ENCODE measurements around the gene PTGFRN.
"Not testable (repeated sequence)": the region's sequence is repeated elsewhere in the genome, so short reads cannot be mapped to it uniquely, and the experiment has no call there.

PTGFRN gene

DNA sequence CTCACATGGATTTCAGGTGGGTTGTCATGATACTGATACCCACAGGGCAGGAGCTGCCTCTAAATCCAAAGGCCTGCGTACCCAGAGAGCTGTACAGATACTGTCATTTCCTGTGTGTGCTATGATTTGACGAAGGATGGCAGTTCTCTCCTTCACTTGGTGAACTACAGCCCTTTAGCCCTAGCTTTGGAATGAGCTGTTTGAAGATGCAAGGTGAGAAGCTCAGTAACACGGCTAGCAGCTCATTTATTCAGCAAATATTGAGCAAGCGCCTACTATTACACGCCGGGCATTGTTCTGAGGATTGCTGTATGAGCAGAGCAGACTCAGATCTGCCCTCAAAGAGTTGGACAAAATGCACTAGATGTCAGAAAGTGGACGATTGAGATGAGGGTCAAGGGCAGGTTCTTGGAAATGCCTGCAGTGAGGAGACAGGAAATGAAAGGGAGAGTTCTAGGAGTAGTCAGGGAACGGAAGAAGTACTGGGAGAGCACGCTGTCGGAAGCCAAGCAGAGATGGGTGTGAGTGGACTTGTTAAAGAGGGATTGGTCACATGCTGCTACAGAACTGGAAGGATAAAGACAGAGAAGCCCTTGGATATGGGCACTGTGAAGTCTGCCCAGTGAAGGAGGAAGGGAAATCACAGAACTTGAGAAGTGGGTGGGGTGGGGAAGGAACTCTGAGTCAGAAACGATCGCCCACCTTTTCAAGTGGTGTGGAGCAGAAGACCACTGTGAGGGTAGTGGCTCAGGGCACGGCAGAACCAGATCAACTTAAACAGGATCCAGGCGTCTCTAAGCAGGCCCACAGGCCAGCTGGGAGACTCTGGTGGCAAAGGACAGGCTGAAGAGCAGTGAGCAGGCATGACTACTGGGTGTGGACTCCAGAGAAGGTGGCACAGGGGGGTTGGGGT is 7.1 kb downstream of the PTGFRN start:
- no peak for DNase-seq

- DNase-seq = no peak
Measured at GRCh38 chr1:116918714-116919357, 9.1 kb downstream of the PTGFRN start.

GRCh38 chr1:116919802-116920201 is 10.1 kb downstream of the PTGFRN start:
- DNase-seq = no peak

GRCh38 chr1:116920211-116920610 is 10.5 kb downstream of the PTGFRN start:
- no peak for DNase-seq

- DNase-seq = no peak
Measured at GRCh38 chr1:116921301-116921885, 11.7 kb downstream of the PTGFRN start.

DNA sequence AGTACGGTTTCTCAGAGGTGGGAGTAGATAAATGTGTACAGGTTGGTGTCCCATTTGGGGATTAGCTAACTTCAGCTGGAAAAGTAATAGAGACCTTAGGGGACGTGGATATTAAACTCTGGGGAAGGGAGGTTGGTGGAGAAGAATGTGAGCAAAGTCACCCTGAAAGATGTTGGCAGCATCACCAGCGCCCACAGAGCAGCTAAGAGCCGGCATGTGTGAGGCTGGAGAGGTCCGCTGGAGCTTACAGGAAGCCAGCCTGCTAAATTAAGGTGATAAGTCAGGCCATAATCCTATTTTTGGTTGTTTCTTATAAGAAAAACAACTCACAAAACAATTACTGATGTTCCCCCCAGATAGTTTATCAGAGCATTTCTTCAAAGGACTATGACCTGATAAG is 12.2 kb downstream of the PTGFRN start:
- DNase-seq = no peak

GRCh38 chr1:116923421-116923820 is 13.7 kb downstream of the PTGFRN start:
- no peak for DNase-seq

- DNase-seq = no peak
Measured at GRCh38 chr1:116927049-116927798, 17.5 kb downstream of the PTGFRN start.

DNA sequence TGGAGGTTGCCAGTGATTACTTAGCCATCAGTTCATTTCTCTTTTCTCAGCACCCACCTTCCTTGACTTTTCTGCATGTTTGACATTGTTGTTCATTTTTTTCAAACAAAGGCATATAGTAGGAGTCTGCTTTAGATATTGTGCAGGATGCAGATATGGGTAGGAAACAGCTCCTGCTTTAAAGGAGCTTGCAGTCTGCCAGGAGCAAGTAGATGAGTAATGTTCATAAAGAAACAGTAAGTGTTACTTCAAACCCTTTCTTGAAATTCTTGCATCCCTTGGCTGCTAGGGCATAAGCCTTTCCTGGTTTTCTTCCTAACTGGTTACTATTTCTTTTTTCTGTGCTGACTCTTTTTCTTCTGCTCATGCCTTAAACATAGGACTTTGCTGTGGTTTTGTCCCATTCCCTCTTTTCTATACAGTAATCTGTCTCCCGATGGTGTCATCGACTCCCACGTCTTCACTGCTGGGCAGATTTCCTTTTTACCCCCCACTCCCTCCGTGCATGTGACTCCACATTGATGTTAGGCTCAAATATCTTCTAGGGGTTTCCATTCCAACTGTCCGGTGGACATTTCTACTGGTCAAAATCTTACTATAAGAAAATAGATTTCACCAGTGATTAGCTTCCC is 20.4 kb downstream of the PTGFRN start:
- DNase-seq = no peak

GRCh38 chr1:116931016-116931918 is 21.6 kb downstream of the PTGFRN start:
- DNase-seq = no peak

DNA sequence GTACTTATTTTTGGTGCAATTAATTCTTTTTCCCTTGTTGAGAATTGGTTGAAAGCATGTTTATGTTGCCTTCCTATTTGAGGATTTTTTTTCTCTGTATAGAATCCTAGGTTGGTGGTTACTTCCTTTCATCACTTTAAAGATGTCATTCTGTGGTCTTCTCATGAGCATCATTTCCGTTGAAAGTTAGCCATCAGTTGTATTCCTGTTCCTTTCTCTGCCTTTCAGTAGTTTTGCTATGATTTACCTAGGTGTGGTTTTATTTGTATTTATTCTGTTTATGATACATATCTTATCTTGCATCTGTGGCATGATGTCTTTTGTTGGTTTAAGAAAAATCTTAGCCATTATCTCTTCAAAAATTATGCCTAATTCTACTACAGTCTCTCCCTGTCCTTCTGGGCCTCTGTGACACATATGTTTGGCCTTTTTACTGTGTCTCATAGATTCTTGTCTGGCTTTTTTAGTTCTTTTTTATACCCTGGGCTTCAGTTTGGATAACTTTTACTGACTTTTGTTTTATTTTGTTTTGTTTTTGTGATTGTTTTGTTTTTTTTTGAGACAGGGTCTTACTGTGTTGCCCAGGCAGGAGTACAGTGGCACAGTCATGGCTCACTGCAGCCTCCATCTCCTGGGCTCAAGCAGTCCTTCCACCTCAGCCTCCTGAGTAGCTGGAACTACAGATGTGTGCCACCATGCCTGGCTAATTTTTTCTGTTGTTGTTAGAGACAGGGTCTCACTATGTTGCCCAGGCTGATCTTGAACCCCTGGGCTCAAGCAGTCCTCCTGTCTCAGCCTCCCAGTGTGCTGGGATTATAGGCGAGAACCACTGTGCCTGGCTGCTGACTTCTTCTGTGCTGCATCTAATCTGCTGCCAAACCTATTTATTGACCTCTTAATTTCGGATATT is 24.1 kb downstream of the PTGFRN start:
- no peak for DNase-seq

GRCh38 chr1:116934586-116935207 is 25.0 kb downstream of the PTGFRN start:
- DNase-seq = no peak

GRCh38 chr1:116938216-116938615 is 28.5 kb downstream of the PTGFRN start:
- no peak for DNase-seq

- not testable (repeated sequence) for DNase-seq
Measured at GRCh38 chr1:116939780-116940543, 30.2 kb downstream of the PTGFRN start.

- DNase-seq = no peak
Measured at GRCh38 chr1:116940814-116941599, 31.3 kb downstream of the PTGFRN start.

DNA sequence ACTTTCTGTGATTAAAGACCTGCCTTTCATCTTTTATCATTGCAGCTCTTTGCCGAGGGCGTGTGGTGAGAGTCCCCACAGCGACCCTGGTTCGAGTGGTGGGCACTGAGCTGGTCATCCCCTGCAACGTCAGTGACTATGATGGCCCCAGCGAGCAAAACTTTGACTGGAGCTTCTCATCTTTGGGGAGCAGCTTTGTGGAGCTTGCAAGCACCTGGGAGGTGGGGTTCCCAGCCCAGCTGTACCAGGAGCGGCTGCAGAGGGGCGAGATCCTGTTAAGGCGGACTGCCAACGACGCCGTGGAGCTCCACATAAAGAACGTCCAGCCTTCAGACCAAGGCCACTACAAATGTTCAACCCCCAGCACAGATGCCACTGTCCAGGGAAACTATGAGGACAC is 32.0 kb downstream of the PTGFRN start:
- no peak for DNase-seq

DNA sequence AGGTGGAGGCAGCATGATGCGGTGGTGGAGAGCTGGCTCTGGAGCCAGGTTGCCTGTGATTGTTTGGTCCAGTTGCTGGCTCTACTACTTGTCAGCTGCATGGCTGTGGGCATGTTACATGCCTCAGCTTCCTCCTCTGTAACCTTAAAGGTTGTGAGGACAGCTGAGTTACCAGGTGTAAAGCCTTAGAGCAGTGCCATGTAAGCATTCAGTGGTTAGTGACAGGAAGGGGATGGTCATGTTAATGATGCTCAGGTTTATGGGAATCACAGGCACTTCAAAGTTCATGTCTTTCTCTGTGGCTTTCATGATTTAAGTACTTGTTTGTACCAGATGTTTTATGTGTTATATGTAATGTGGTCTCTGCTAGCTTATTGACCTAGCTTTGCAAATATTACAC is 32.6 kb downstream of the PTGFRN start:
- no peak for DNase-seq

DNA sequence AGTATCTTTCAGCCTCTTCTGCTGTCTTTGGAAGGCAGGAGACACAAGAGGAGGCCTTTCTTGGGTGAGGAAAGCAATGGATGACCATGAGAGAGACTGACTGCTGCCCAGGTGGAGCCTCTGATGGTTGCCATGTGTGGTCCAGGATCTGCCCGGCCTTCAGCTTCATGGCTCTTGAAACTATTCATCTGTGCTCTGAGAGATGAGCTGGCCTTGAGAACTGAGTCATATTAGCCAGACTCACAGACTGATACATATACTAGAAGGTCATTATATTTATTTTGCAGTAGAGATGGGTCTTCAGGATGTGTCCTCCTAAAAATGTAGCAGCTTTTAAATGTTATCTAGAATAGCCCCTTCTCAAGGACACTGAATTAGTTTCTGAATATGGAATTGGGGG is 33.7 kb downstream of the PTGFRN start:
- no peak for DNase-seq

Measured in fibroblast of skin of right quadriceps (primary cell).